HG03060 (cell line): Measurements from ENCODE around the gene RDH11.
"Not testable (repeated sequence)": the region's sequence is repeated elsewhere in the genome, so short reads cannot be mapped to it uniquely, and the experiment has no call there.

Experiments used
- ATAC-seq: cut with Tn5 transposase; IDR thresholded peaks from one replicate; pipeline ENCODE4 v1.9.1; 2021; ENCODE audit warnings: low read depth, moderate number of reproducible peaks; ENCODE audit not compliant: unreplicated experiment

The RDH11 gene

DNA sequence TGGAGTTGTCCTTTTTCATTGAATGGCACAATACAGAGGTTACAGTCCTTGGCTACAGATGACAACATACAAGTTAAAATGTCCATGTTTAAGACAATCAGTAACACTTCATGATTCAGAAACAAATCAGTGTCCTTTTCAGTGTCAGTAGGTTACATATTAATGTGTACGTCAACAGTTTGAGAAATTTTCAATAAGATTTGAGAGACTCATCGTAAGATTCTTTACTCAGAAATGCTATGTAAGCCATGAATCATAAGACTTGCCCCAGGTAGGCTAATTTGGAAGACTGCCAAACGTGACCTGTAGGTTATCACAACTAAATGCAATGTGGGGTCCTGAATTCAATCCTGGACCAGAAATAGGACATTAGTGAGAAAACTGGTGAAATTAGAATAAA is 9.6 kb upstream of the RDH11 start:
- no peak for ATAC-seq

DNA sequence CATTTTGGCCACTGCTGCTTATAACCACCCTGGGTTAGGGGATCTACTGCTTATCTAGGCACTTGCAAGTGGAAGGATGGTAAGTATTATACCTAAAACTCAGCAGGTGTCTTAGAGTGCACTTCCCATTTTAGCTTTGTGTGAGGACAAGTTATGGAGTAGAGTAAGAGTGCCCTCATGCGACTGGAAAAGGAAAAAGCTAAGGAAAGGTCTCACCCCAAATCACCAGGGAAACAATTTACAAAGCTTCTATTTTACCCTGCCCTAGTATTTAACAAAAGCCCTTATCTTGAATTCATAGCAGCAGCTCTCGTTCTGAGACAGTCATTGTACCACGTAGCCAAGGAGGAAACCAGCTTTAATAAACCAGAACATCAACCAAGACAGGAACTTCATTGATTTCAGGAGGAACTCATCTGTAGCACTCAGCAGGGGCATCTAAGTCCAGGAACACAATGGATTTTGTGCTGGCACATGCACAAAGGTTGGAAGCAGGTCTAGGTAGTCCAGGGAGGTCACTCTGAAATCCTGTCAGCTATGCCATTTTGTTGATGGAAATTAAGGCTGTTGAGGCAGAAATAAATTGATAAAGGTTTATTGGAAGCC is 9.0 kb upstream of the RDH11 start:
- no peak for ATAC-seq

DNA sequence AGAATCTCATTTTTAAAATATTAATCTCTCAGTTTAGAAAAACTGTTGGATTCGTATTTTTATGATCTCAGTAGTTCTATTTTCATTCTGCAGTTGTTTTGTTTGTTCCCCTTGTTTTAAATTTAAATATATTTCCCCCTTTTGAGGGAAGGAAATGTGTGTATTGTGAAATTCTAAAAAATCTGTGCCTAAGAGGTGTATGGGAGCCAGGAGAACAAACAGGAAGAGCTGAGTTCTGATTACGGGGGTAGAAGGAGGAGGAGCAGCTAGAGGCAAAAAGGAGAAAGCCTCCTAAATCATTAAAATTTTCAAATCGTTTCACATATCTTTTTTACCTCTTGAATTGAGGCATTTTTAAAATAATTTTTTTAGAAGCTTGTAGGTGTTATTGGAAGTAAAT is 8.4 kb upstream of the RDH11 start:
- no peak for ATAC-seq

DNA sequence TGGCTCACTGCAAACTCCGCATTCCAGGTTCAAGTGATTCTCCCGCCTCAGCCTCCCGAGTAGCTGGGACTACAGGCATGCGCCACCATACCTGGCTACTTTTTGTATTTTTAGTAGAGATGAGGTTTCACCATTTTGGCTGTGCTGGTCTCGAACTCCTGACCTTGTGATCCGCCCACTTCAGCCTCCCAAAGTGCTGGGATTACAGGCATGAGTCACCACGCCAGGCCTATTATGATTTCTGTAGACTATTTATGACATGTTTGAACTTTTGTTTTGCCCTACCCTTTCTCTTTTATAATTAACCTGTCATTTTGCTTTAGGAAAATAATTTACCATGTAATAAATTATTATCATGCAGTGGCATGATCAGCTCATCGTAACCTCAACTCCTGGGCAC is 5.9 kb upstream of the RDH11 start, which contains the start of gene RDH12:
RDH12 (plus strand) TSS at position 395 of the 400 bp plus-strand sequence. CDS start 20,757 bp downstream, outside the sequence.
- not testable (repeated sequence) for ATAC-seq

DNA sequence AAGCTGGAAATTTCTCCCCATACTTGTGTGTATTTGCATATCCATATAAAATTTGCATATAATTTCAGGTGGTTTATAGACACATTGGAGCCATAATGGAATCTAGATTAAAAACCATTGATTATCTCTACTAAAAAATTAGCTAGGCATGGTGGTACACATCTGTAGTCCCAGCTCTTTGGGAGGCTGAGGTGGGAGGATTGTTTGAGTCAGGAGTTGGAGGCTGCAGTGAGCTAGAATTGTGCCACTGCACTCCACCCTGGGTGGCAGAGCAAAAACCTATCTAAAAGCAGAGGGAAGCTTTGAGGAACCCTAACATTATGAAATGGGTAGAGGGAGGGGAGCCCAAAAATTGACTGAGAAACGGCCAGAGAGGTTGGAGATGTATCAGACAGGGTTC is 2.6 kb upstream of the RDH11 start:
- no peak for ATAC-seq

DNA sequence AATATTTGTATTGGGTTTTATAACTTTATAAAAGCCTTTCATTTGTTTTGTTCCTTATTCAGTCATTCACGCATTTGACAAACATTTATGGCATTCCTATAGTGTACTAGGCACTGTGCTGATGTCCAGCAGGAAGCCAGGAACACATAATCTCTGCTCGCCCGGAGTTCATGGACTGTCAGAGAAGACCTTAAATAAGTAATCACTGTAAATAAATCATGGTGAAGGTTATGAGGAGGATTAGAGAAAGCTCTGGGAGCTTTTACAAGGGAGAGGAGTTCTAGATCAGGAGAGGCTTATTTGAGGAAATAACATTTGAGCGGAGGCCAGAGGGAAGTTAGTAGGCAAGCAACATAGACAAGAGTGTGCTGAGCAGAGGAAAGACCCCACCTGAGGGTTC is 1.4 kb upstream of the RDH11 start:
- ATAC-seq, result no peak

DNA sequence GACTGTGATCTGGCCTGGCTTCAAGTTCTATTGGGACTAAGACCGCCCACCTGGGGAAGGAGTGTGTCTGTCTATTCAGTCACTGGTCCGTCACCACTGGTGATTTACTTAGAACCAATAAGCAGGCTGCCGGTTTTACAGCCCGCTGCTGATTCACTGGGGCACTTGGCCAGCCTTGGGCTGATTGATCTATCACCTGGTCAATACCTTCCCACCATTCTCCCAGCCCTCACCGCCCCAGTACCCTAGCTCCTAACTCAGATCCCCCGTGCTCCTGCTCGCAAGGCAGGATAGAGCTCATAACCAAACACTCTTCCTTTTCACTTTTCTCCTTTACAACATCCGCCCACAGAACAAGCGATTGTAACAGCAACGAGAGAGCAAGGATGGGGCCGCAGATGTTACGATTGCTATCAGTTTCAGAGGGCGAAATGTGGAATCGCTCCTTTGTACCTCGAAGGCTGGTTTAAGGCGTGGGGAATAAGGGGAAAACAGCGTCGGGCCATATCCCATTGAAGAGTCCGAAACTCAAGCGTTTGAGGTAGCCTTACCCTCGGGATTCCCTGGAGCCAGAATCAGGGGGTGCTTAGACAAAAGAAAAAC is 672 bp downstream of the RDH11 start:
- ATAC-seq, result peak; percentile 83

DNA sequence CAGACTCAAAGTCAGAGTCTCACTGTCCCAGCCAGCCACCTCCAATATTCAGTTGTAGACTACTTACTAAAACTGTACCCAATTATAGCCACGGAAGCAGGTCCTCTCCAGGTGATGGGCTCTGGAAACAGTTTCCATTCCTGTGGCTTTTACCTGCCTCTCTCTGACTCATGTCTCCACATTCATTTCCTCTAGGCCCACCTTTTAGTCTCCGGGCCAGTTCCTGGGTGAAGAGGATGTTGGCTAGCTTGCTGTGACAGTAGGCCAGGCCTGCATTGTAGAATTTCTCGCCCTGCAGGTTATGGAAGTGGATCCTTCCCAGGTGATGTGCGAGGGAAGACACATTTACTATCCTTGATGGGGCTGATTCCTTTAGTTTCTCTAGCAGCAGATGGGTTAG is 5.6 kb downstream of the RDH11 start:
- no peak for ATAC-seq

DNA sequence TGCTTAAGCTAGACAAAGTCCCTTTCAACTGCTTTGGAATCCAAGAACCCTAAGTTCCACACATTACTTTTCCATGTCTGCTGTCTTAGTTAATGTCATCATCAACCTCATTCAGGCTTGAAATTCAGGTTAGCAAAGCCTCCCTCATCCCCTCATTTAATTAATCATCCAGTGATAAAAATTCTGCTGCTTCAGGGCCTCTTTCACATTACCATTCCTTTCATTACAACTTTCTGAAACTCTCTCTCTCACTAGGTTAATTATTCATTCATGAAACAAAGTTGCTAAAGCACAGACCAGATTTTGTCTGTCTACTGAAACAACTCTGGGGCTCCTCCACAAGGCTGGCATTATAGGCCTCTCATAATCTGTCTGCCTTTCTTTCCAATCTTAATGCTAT is 11.7 kb downstream of the RDH11 start:
- no peak for ATAC-seq

DNA sequence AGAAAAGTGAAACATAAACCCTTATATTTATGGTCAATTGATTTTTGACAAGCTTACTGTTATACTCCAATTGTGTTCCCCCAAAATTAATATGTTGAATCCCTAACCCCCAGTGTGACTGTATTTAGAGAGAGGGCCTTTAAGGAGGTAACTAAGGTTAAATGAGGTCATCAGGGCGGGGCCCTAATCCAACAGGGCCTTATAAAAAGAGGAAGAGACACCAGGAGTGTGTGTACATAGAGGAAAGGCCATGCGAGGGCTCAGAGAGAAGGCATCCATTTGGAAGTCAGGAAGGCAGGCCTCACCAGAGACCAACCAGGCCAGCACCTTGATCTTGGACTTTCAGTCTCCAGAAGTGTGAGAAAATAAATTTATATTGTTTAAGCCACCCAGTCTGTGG is 14.6 kb downstream of the RDH11 start:
- ATAC-seq, result no peak

DNA sequence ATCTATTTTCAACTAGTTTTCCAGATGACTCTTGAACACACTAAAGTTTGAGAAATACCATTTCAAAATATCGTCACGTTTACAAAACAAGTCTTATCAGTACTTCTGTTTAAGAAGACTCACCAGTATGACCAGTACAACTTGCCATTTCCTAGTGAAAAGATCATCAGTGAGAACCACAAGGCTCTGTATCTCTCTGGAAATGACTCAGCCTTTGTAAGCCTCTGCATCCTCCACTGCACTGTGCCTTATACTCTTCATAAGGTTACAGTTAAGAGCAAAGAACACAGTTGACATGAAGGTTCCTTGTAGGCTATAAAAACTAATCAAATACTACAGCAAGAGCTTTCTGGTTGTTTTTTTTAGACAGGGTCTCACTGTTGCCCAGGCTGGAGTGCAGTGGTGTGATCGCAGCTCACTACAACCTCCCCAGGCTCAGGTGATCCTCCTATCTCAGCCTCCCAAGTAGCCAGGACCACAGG is 15.4 kb downstream of the RDH11 start:
- peak; percentile 98 for ATAC-seq

DNA sequence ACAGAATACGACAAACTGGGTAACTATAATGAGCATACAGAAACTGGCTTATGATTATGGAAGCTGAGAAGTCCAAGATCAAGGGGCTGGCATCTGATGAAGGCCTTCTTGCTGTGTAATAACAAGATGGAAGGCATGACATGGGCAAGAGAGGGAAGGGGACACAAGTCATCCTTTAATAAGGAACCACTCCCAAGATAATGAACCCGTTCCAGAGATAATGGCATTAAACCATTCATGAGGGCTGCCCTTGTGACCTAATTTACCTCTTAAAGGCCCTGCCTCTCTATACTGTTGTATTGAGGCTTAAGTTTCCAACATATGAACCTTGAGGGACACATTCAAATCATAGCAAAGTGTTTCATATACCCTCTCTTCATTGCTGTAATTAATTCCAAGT is 16.6 kb downstream of the RDH11 start:
- ATAC-seq, result no peak

DNA sequence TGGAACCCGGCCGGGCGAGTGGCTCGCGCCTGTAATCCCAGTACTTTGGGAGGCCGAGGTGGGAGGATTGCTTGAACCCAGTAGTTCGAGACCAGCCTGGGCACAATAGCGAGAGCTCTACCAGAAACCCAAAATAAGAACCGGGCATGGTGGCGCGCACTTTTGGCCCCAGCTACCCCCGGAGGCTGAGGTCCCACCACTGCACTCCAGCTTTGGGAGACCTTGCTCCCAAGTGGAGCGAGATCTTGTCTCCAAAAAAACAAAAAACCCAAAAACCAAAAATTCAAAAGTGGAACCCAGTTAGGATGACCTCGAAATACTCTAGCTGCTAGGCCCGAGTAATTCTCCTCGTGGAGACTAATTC is 20.4 kb downstream of the RDH11 start:
- ATAC-seq, result no peak

DNA sequence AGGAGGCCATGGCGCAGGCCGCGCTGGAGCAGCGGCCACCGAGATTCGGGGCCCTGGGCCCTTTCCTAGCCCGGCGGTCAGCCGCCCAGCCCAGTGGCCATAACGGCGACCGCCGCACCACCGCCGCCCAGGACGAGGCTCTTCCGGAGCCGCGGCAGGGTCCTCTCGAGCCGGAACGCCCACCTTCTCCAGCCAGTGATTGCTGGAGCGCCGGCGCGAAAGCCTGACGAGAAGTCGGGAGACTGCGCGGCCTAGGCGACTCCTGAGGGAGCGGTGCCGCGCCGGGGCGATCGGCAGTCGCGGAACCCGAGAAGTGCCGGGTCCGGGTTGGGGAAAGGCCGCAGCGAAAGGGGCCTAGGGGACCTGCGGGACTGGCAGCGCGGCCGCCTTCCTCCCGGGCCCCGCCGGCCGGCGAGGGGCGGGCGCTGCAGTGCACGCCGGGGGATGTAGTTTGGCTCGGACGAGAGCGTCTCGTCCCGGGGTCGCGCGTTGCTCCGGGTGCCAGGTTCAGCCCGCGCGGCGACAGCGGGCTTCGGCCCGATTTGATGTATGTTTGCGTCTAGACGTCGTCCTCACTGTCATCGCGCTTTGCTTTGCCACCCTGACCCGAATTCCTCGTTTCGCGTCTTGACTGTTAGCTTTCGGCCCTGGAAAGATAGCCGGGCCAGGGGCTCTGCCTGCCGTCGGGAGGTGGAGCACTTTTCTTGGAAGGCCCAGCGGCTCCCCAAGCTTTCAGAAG is 20.9 kb downstream of the RDH11 start, which contains the start of gene VTI1B:
VTI1B (minus strand) TSS at position 153 of the 739 bp plus-strand sequence; CDS start at position 10, 143 bp downstream.
- peak; percentile 60 for ATAC-seq

DNA sequence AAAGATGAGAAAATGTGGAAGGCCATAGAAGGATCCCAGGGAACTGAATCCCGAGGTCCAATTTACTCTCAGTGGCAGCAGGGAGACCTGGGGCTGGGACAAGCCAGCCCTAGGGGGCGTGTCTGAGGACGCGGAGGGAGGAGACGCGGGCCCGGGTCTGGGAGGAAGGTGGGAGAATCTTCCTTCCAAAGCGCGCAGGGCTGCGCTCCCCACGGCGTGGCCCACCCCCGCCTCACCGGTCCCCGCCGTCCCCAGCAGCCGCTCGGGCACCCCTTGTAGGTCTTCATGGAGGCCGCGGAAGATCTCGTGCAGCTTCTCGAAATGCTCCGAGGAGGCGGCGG is 21.5 kb downstream of the RDH11 start:
- no peak for ATAC-seq

DNA sequence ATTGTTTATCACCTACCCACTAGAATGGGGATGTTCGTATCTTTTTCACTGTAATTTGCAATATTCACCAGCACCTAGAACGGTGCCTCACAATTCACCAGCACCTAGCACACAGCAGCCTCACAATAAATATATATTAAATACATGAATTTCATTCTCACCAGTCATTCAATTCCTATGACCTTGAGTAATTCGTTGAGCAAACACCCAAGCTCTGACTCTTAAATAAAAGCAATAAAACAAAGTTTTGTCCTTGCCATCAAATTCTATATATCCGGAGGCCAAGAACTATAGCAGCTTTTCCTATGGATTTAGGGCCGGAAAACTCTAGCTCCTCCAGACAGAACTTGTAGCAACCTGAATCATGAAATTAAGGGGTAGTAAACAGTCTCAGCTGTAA is 22.1 kb downstream of the RDH11 start:
- no peak for ATAC-seq

DNA sequence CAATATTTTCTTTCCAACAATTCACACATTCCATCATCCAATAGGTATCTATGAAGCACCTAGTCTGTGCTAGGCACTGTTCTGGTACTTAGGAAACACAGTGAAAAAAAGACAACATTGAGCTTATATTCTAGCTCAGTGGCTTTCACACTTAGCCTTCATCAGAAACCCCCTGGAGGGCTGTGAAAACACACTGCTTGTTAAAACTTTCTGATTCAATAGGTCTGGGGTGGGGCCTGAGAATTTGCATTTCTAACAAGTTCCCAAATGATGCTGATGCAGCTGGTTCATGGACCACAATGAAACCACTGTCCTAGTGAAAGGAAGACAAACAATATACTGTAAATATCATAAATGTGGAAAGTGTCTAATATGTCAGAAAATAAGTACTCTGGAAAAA is 27.0 kb downstream of the RDH11 start:
- no peak for ATAC-seq

DNA sequence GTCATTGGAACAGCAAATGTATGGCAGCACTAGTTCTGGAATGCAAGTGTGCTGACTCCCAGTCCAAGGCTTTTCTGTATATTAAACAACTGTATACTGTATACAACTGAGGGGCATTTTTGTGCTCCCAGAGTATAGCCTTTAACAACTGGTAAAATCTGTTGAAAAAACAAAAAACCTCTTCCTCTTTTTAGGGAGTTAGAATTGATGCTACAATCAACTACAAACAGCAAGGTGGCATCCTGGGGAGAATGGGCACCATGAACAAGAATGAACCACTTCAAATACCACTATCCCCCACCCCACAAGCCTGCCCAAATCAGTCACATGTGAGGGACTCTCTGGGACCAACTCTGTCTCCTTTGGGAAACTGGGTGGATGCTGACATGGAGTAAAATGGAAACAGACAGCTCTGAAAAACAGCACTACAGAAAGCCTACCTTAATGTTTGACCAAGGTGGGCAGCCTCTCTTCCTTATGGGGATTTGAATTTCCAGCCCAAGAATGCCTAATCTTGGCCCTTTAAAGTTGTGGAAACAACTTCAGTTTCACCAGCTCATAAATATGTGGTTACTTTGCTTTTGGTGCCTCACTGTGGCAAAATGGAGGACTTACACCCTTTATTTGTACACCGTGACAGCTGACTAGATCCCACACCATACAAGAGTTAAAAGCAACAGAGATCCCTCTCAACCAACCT is 28.7 kb downstream of the RDH11 start:
- no peak for ATAC-seq

DNA sequence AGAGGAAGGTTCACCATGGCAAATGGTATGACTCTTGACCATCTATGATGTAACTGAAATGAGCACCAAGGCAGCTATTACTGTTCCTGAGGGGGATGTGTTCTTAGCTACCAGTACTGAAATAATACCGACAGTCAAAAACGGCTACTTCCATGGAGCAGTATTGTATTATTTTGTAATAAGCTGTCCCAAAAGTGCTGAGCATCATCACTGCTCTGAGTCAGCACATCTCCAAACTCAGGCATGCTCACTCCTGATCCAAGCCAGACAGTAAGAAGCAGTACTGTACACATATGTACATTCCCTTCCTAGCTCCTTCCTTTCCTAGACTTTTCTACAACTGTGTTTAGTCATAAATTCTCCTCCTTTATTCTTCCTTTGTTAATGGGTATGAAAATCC is 29.7 kb downstream of the RDH11 start:
- no peak for ATAC-seq

DNA sequence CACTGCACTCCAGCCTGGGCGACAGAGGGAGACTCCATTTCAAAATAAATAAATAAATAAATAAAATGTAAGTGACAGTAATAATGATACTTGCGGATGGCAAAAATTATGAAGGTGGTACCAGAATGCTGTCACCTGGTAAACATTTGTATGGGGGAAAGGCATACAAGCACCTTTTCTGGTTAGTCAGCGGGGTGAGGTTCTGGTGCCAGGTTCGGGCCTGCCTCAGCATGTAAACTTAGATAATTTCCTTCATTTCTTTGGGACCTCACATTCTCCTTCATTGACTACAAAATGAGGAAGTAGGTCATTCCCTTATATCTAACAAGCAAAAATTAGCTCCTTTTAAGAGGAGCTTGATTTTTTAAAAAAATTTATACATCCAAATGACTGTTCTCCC is 31.9 kb downstream of the RDH11 start:
- no peak for ATAC-seq

DNA sequence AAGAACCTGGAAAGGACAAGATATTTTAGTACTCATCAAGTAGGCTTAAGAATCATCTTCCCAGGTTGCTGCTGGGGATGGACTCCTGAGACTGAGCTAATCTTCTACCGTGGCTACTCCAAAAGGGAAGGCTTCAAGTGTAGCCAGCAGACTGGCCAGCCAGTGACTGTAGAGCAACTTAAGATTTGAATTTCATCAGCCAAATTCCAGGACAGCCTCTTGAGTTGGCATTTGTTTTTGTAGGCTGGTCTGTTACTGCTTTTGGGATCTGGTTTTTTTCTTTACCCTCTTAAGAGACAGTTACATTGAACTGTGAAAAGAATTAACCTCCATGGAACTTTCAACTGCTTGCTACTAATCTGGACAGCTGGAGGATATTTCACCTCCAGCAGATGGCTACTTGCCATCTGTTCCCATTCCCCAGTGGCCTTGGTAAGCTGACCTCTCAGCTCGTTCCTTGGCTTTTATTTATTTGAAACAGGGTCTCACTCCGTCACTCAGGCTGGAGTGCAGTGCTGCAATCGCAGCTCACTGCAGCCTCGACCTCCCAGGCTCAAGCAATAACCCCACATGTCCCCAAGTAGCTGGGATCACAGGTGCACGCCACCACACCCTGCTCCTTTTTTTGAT is 41.8 kb downstream of the RDH11 start:
- ATAC-seq, result no peak
